NCI-H1105 (cell line): ENCODE data around the gene GIMAP8.

ENCODE experiments used
- DNase-seq: peaks from one replicate; lab custom pipeline; 2025; lab: John Stamatoyannopoulos, UW

GIMAP8 gene

DNA sequence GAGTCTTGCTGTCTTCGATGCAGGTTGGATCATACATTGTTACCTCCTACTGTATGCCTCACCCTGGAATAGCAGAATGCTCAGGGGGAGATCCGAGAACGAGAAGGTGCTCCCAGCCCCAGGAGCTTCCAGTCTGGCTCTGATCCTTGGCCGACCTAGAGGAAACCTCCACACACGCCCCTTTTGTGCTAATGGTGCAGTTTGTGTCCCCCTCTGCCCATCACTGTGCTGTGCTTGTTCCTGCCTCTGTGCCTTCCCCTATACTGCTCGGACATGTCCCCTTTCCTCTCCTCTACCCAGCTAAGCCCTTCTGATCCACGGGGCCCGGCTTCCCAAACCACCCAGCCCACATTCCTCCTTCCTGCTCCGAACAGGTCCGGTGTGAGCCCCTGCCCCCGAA lies 38.8 kb upstream of the GIMAP8 start:
- no peak for DNase-seq

DNA sequence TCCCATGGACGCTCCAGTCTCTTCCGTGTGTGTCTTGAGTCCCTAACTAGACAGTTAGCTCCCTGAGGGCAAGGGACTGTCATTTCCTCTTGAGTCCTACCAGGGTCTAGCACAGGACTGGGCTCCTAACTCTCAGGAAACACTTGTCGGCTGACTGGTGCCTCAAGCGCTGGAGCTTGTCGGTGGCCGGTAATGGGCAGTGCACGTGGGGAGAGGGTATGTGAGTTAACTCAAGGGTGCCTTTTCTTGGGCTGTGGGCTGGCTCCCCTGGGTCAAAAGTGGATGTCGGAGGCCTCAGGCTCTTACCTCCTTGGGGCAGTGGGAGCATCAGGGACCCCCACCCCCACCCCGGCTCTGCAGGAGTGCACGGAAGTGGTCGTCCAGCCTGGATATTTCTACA lies 38.4 kb upstream of the GIMAP8 start:
- no peak for DNase-seq

GRCh38 chr7:150412518-150413488 lies 37.6 kb upstream of the GIMAP8 start:
- DNase-seq, result no peak

GRCh38 chr7:150413640-150414081 lies 36.8 kb upstream of the GIMAP8 start:
- DNase-seq, result no peak

GRCh38 chr7:150415161-150416153 lies 35.0 kb upstream of the GIMAP8 start:
- DNase-seq, result no peak

DNA sequence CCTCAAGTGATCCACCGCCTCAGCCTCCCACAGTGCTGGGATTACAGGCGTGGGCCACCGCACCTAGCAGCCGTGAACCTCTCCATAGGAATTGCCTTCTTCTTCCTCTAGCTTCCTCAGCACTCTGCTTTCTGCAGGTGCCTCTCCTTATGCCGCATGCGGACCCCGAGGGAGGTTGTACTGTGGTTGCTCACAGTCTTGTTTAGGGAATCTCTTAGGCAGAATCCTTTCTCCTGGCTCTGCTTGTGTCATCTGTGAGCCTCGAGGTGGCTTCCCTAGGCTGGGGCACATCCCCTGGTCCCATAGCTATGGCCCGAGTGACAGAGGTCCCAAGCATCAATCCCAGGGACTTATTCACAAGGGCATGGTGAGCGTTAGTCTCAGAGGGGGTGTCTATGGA lies 33.2 kb upstream of the GIMAP8 start:
- DNase-seq, result no peak

DNA sequence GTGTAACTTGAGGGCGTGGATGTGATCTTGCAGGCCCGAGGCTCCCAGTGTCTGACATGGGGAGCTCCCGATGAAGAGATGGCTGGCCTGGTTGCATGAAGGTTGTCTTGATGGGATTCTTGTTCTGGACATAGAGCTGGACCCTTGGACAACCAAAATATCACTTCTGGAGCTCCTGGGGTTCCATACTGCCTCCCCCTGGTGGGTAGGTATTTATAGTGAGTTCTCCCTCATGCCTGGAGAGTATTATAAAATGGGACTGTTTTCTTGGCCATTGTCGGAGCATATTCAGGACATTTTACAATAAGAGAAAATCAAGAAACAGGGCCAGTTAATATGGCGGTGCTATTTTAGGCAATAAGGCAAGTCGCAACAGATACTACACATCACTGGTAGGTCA lies 32.6 kb upstream of the GIMAP8 start:
- DNase-seq, result no peak

- DNase-seq, result no peak
These were observed 30.2 kb upstream of the GIMAP8 start for GRCh38 chr7:150420242-150420641.

- DNase-seq, result peak; percentile 70
These were observed 29.3 kb upstream of the GIMAP8 start for GRCh38 chr7:150420987-150421674.

DNA sequence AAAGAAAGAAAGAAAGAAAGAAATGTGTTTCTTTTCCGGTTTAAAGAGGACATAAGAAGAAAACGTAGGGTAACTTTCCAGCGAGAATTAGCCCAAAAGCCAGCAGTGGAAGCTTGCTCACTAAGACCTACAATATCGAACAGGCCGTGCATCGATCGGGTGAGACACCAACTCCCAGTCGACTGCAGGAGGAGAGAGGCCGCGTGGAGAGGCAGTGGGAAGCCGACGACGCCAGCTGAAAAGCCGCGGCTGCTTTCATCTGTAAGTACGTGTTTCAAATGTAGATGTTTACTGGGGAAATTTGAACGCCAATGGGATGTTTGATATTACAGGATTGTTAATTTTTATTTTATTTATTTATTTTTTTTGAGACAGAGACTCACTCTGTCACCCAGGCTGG lies 28.6 kb upstream of the GIMAP8 start:
- DNase-seq, result no peak

- DNase-seq, result no peak
These were observed 24.8 kb upstream of the GIMAP8 start for GRCh38 chr7:150425670-150426069.

DNA sequence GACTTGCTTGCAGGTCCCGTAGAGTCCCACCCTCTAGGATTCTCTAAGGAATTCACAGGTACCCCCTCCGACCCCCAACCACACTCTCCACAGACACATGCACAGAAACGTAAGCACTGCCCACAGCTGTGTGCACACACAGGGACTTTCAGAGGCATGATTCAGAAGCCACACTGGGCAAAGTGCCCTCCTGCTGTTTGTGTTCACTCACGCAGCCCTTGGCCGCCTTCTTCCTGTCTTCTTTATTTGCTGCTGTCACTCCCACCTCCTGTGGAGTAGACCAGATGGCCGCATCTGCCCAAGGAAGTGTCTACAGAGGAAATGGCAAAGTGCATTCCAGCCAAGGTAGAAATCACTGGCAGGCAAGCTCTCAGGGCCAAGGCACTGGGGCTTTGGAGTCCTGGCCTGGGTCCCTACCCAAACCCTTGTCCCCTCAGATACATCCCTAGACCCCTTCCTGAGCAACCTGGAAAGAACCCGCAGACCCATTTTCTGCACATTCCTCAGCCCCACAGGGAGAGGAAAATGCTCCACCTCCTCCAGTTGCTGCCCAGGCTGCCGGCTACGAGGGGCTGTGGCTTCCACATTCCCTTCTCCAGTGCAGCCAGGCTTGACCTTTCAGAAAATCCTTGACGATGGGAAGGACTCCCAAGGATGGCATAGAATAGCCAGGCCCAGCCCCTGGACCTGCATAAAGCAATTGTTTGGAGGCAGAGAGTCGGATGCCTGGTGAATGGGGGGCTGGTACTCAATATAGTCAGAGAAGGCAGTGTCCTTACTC lies 21.6 kb upstream of the GIMAP8 start:
- DNase-seq, result no peak

DNA sequence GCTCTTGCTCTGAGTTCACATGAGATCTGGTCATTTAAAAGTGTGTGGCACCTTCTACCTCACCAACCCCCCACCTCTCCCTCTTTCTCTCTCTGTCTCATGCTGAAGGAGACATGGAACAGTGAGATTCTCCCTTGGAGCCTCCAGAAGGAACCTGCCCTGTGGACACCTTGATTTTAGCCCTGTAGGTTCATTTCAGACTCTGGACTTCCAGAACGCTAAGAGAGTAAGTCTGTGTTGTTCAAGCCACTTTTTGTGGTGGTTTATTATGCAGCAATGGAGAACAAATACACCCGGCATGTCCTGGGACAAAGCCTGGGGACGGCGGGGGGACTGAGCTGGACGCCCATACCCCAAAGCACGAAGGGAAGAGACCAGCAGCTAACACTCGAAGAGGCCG lies 20.7 kb upstream of the GIMAP8 start:
- DNase-seq, result no peak

DNA sequence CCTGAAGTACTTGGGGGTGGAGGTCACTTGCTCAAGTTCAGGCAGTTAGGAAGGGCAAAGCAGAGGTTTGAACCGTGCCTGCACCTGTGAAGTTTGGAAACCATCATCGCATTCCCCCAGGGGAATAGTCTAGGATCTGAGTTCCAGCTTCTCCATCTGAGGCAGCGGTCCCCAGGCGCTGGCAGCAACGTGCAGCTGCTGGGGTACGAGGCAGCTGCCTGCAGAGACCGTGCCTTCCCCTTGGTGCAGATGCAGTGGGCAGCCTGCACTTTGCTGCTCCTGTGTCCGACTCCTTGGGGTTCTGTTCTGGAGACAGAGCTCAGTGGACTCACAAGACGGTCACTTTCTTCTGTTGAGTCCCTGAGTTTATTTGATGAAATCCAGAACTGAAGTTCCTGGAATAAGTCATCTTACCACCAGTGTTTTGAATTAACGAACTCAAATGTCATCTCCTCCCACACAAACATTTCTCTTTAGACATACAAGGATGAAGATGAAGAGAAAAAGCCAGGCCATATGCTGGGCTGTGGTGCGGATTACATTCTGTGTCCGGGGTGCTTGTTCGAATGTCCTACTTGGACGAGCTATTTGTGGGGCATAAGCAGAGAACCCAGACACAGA lies 19.9 kb upstream of the GIMAP8 start:
- DNase-seq, result no peak

- DNase-seq, result no peak
These were observed 18.4 kb upstream of the GIMAP8 start for GRCh38 chr7:150431839-150432658.

- DNase-seq, result no peak
These were observed 17.2 kb upstream of the GIMAP8 start for GRCh38 chr7:150432915-150433892.

- no peak for DNase-seq
These were observed 16.2 kb upstream of the GIMAP8 start for GRCh38 chr7:150434240-150434639.

GRCh38 chr7:150435047-150435389 lies 15.4 kb upstream of the GIMAP8 start:
- no peak for DNase-seq
